ENCODE results near the gene SORCS2. TPM values are rescaled to one million over a fixed set of nuclear protein-coding genes. Genes with fewer than 3 reads are reported as not detected.

SORCS2 gene
- total RNA-seq, 6 donors from 2014 or later: 2.2 to 28.3 (median 7.2) TPM

- Histone ChIP-seq H3K4me3 (no peak overlapping the region), H3K9me3 (no peaks in the 10 kb centered on the region), H3K4me1 (peaks cover 16 to 25% (median 18%) of the 10 kb centered on the region in 4 donors), H3K27me3 (no peaks in the 10 kb centered on the region), H3K36me3 (peaks cover 0 to 17% (median 0%) of the 10 kb centered on the region in 4 donors), H3K27ac (no peak overlapping the region)
- TF ChIP-seq EP300 (IDR thresholded peaks at IDR 0.05) (no peak), POLR2A (IDR thresholded peaks at IDR 0.05) (no peak), CTCF (IDR thresholded peaks at IDR 0.05) (no peak), POLR2AphosphoS5 (IDR thresholded peaks at IDR 0.05) (no peak)
- no peak for DNase-seq
- no peak for ATAC-seq (ENCODE audit: low FRiP score in 2 of 2)
- 92 to 96% methylated on average over 8 of the region's 8 CpGs for WGBS, 2 donors
Observed at GRCh38 chr4:7783541-7783940, 591.2 kb downstream of the SORCS2 start.

- no peak for DNase-seq
- Histone ChIP-seq H3K27me3 (no peaks in the 10 kb centered on the region), H3K27ac (no peak overlapping the region), H3K9me3 (no peaks in the 10 kb centered on the region), H3K4me1 (peaks cover 14 to 28% (median 23%) of the 10 kb centered on the region in 4 donors), H3K4me3 (no peak overlapping the region), H3K36me3 (peaks cover 0 to 17% (median 0%) of the 10 kb centered on the region in 4 donors)
- ATAC-seq (ENCODE audit: low FRiP score in 2 of 2): no peak
- TF ChIP-seq EP300 (IDR thresholded peaks at IDR 0.05) (no peak), POLR2AphosphoS5 (IDR thresholded peaks at IDR 0.05) (no peak), CTCF (IDR thresholded peaks at IDR 0.05) (no peak), POLR2A (IDR thresholded peaks at IDR 0.05) (no peak)
- 91 to 96% methylated on average over 10 to 14 of the region's 14 CpGs for WGBS, 2 donors
Observed at GRCh38 chr4:7784131-7784870, 592.0 kb downstream of the SORCS2 start.

GRCh38 chr4:7785017-7785416 lies 592.7 kb downstream of the SORCS2 start:
- DNase-seq (no peak), ATAC-seq (ENCODE audit: low FRiP score in 2 of 2) (no peak)
- WGBS, 2 donors: 90 to 94% methylated on average over 4 to 11 of the region's 11 CpGs

GRCh38 chr4:7786040-7786439 lies 593.7 kb downstream of the SORCS2 start:
- H3K36me3 ChIP-seq: peaks cover 0 to 17% (median 0%) of the 10 kb centered on the region in 4 donors
- WGBS, 2 donors: 91 to 99% methylated on average over 10 of the region's 10 CpGs
- TF ChIP-seq POLR2AphosphoS5 (IDR thresholded peaks at IDR 0.05): no peak
- no peak for TF ChIP-seq CTCF (IDR thresholded peaks at IDR 0.05)
- TF ChIP-seq POLR2A (IDR thresholded peaks at IDR 0.05): no peak
- no peak for TF ChIP-seq EP300 (IDR thresholded peaks at IDR 0.05)
- ATAC-seq (ENCODE audit: low FRiP score in 2 of 2) (no peak), DNase-seq (no peak)
- H3K27me3 ChIP-seq: no peaks in the 10 kb centered on the region
- no peak overlapping the region for H3K27ac ChIP-seq
- no peak overlapping the region for H3K4me3 ChIP-seq
- no peaks in the 10 kb centered on the region for H3K9me3 ChIP-seq
- H3K4me1 ChIP-seq: peaks cover 12 to 34% (median 18%) of the 10 kb centered on the region in 4 donors

More at GRCh38 chr4:7785017-7785416, 592.7 kb downstream of the SORCS2 start:
- Histone ChIP-seq H3K36me3 (peaks cover 0 to 17% (median 0%) of the 10 kb centered on the region in 4 donors), H3K27me3 (no peaks in the 10 kb centered on the region), H3K4me1 (peaks cover 12 to 34% (median 21%) of the 10 kb centered on the region in 4 donors), H3K9me3 (no peaks in the 10 kb centered on the region), H3K27ac (no peak overlapping the region), H3K4me3 (no peak overlapping the region)
- TF ChIP-seq POLR2AphosphoS5 (IDR thresholded peaks at IDR 0.05) (no peak), EP300 (IDR thresholded peaks at IDR 0.05) (no peak), CTCF (IDR thresholded peaks at IDR 0.05) (no peak), POLR2A (IDR thresholded peaks at IDR 0.05) (no peak)
